T-helper 2 cell treated with Interferon-gamma antibody and Interleukin-4, amounts not matched to agents 5 μg/mL and 100 μg/mL, for 36 hours (primary cell): ENCODE results near the gene RBPMS2.
A peak's percentile ranks its signal among the peaks of the same experiment; 100 is the strongest.

Experiments
- DNase-seq: peaks from one replicate; pipeline ENCODE4 v3.0.0; 2021; ENCODE audit warnings: low spot score
- H3K27ac Mint-ChIP-seq: one replicate; pipeline ENCODE4 v1.8.0; 2021; ENCODE audit warnings: mild to moderate bottlenecking, mixed read lengths
- H3K27me3 Mint-ChIP-seq: one replicate; pipeline ENCODE4 v1.8.0; 2021; ENCODE audit warnings: low read depth, mixed read lengths
- H3K36me3 Mint-ChIP-seq: one replicate; pipeline ENCODE4 v1.8.0; 2021; ENCODE audit warnings: low read depth, mixed read lengths
- H3K4me1 Mint-ChIP-seq: one replicate; pipeline ENCODE4 v1.8.0; 2021; ENCODE audit warnings: low read depth, mixed read lengths
- H3K4me3 Mint-ChIP-seq: one replicate; pipeline ENCODE4 v1.8.0; 2022; ENCODE audit warnings: mild to moderate bottlenecking, moderate library complexity, mixed read lengths
- H3K9me3 Mint-ChIP-seq: one replicate; pipeline ENCODE4 v1.8.0; 2021; ENCODE audit warnings: mixed read lengths

RBPMS2 gene

GRCh38 chr15:64713592-64713991, 61.8 kb downstream of the RBPMS2 start:
- DNase-seq: no peak
- Mint-ChIP-seq H3K4me1 (peaks cover 2% of the 10 kb centered on the region), H3K27ac (no peak overlapping the region), H3K4me3 (no peak overlapping the region), H3K9me3 (no peaks in the 10 kb centered on the region), H3K36me3 (no peaks in the 10 kb centered on the region), H3K27me3 (no peaks in the 10 kb centered on the region)

- no peak overlapping the region for H3K4me3 Mint-ChIP-seq
Measured at GRCh38 chr15:64712353-64712752, 63.0 kb downstream of the RBPMS2 start.

GRCh38 chr15:64710676-64711428, 64.5 kb downstream of the RBPMS2 start:
- Mint-ChIP-seq H3K9me3 (no peaks in the 10 kb centered on the region), H3K4me1 (no peaks in the 10 kb centered on the region), H3K4me3 (no peak overlapping the region), H3K36me3 (no peaks in the 10 kb centered on the region), H3K27ac (no peak overlapping the region), H3K27me3 (no peaks in the 10 kb centered on the region)
- DNase-seq: no peak

More at GRCh38 chr15:64712353-64712752, 63.0 kb downstream of the RBPMS2 start:
- Mint-ChIP-seq H3K36me3 (no peaks in the 10 kb centered on the region), H3K9me3 (no peaks in the 10 kb centered on the region), H3K4me1 (no peaks in the 10 kb centered on the region), H3K27me3 (no peaks in the 10 kb centered on the region), H3K27ac (no peak overlapping the region)
- DNase-seq: no peak

GRCh38 chr15:64706011-64706911, 69.1 kb downstream of the RBPMS2 start:
- no peak overlapping the region for H3K27ac Mint-ChIP-seq
- H3K4me3 Mint-ChIP-seq: no peak overlapping the region
- no peak for DNase-seq
- no peaks in the 10 kb centered on the region for H3K9me3 Mint-ChIP-seq
- H3K36me3 Mint-ChIP-seq: no peaks in the 10 kb centered on the region
- H3K4me1 Mint-ChIP-seq: peaks cover 16% of the 10 kb centered on the region
- no peaks in the 10 kb centered on the region for H3K27me3 Mint-ChIP-seq

- Mint-ChIP-seq H3K4me1 (peaks cover 28% of the 10 kb centered on the region), H3K27ac (no peak overlapping the region), H3K36me3 (peaks cover 2% of the 10 kb centered on the region), H3K27me3 (no peaks in the 10 kb centered on the region), H3K9me3 (no peaks in the 10 kb centered on the region), H3K4me3 (peak overlapping the region; percentile 12)
- DNase-seq: no peak
Measured at GRCh38 chr15:64705006-64705405, 70.4 kb downstream of the RBPMS2 start.

GRCh38 chr15:64703632-64703959, 71.8 kb downstream of the RBPMS2 start:
- H3K4me1 Mint-ChIP-seq: peaks cover 37% of the 10 kb centered on the region
- DNase-seq: peak; percentile 10
- no peaks in the 10 kb centered on the region for H3K9me3 Mint-ChIP-seq
- H3K27me3 Mint-ChIP-seq: no peaks in the 10 kb centered on the region
- peaks cover 2% of the 10 kb centered on the region for H3K36me3 Mint-ChIP-seq
- peak overlapping the region; percentile 64 for H3K27ac Mint-ChIP-seq
- peak overlapping the region; percentile 79 for H3K4me3 Mint-ChIP-seq

- H3K27me3 Mint-ChIP-seq: no peaks in the 10 kb centered on the region
- peaks cover 43% of the 10 kb centered on the region for H3K4me1 Mint-ChIP-seq
- DNase-seq: peak; percentile 94
- H3K27ac Mint-ChIP-seq: peak overlapping the region; percentile 64
- H3K4me3 Mint-ChIP-seq: peak overlapping the region; percentile 79
- H3K36me3 Mint-ChIP-seq: peaks cover 2% of the 10 kb centered on the region
- no peaks in the 10 kb centered on the region for H3K9me3 Mint-ChIP-seq
Measured at GRCh38 chr15:64702816-64703631, 72.4 kb downstream of the RBPMS2 start.

GRCh38 chr15:64701482-64702184, 73.8 kb downstream of the RBPMS2 start:
- no peak for DNase-seq
- H3K4me3 Mint-ChIP-seq: peak overlapping the region; percentile 79
- peak overlapping the region; percentile 64 for H3K27ac Mint-ChIP-seq
- no peaks in the 10 kb centered on the region for H3K27me3 Mint-ChIP-seq
- H3K9me3 Mint-ChIP-seq: no peaks in the 10 kb centered on the region
- peaks cover 2% of the 10 kb centered on the region for H3K36me3 Mint-ChIP-seq
- H3K4me1 Mint-ChIP-seq: peaks cover 47% of the 10 kb centered on the region

GRCh38 chr15:64701051-64701450, 74.3 kb downstream of the RBPMS2 start:
- H3K4me3 Mint-ChIP-seq: peak overlapping the region; percentile 79

GRCh38 chr15:64699751-64700388, 75.5 kb downstream of the RBPMS2 start:
- Mint-ChIP-seq H3K4me3 (no peak overlapping the region), H3K4me1 (peaks cover 51% of the 10 kb centered on the region), H3K27ac (no peak overlapping the region)

More at GRCh38 chr15:64701051-64701450, 74.3 kb downstream of the RBPMS2 start:
- H3K27ac Mint-ChIP-seq: no peak overlapping the region
- no peak for DNase-seq
- H3K27me3 Mint-ChIP-seq: no peaks in the 10 kb centered on the region
- peaks cover 2% of the 10 kb centered on the region for H3K36me3 Mint-ChIP-seq
- H3K9me3 Mint-ChIP-seq: no peaks in the 10 kb centered on the region
- peaks cover 47% of the 10 kb centered on the region for H3K4me1 Mint-ChIP-seq

GRCh38 chr15:64698823-64699222, 76.6 kb downstream of the RBPMS2 start:
- peak overlapping the region; percentile 37 for H3K27ac Mint-ChIP-seq
- no peaks in the 10 kb centered on the region for H3K9me3 Mint-ChIP-seq
- peaks cover 8% of the 10 kb centered on the region for H3K36me3 Mint-ChIP-seq
- H3K4me1 Mint-ChIP-seq: peaks cover 50% of the 10 kb centered on the region
- no peak overlapping the region for H3K4me3 Mint-ChIP-seq
- no peak for DNase-seq
- no peaks in the 10 kb centered on the region for H3K27me3 Mint-ChIP-seq

More at GRCh38 chr15:64699751-64700388, 75.5 kb downstream of the RBPMS2 start:
- DNase-seq: no peak
- Mint-ChIP-seq H3K36me3 (peaks cover 6% of the 10 kb centered on the region), H3K9me3 (no peaks in the 10 kb centered on the region), H3K27me3 (no peaks in the 10 kb centered on the region)

GRCh38 chr15:64697911-64698369, 77.4 kb downstream of the RBPMS2 start:
- Mint-ChIP-seq H3K27ac (peak overlapping the region; percentile 32), H3K4me3 (no peak overlapping the region), H3K36me3 (peaks cover 10% of the 10 kb centered on the region), H3K9me3 (no peaks in the 10 kb centered on the region), H3K4me1 (peaks cover 46% of the 10 kb centered on the region), H3K27me3 (no peaks in the 10 kb centered on the region)
- DNase-seq: peak; percentile 57

GRCh38 chr15:64696481-64696880, 78.9 kb downstream of the RBPMS2 start:
- Mint-ChIP-seq H3K9me3 (no peaks in the 10 kb centered on the region), H3K27ac (no peak overlapping the region), H3K4me1 (peaks cover 39% of the 10 kb centered on the region), H3K27me3 (no peaks in the 10 kb centered on the region), H3K36me3 (peaks cover 13% of the 10 kb centered on the region), H3K4me3 (no peak overlapping the region)
- DNase-seq: no peak
